ENCODE results near the gene TMEM40. TPM values are rescaled to one million over a fixed set of nuclear protein-coding genes. Genes with fewer than 3 reads are reported as not detected.

The TMEM40 gene, protein sequence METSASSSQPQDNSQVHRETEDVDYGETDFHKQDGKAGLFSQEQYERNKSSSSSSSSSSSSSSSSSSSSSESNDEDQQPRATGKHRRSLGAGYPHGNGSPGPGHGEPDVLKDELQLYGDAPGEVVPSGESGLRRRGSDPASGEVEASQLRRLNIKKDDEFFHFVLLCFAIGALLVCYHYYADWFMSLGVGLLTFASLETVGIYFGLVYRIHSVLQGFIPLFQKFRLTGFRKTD
- 1.5 TPM for total RNA-seq

DNA sequence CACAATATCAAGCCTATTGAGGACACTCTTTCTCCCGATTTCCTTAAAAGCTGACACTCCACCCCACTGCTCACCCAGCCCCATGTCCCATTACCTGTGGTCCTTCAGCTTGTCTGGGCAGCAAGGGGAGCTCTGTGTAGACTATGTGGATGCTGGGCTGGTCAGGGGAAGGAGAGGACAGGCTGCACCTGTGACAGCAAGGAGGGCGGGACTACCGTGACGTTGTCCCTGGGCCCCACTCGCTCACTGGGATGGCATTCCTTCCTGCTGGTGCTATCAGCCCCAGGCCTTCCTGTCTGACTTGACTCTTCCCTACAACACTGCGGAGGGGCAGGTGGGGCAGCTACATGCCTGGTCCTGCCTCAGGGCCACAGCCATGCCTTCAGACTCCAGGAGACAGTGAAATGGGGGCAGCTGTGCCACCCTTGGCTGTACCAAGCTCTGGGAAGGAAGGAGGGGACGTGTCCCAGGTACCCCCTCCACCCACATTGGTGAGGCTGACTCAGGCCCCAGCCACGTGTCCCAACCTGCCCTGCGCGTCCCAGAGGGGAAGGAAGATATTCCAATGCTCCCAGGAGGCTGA, at the start of gene TMEM40:
Gene TMEM40 (minus strand): TSS at position 163 of the 583 bp plus-strand sequence. CDS start 9,427 bp downstream, outside the sequence.

DNA sequence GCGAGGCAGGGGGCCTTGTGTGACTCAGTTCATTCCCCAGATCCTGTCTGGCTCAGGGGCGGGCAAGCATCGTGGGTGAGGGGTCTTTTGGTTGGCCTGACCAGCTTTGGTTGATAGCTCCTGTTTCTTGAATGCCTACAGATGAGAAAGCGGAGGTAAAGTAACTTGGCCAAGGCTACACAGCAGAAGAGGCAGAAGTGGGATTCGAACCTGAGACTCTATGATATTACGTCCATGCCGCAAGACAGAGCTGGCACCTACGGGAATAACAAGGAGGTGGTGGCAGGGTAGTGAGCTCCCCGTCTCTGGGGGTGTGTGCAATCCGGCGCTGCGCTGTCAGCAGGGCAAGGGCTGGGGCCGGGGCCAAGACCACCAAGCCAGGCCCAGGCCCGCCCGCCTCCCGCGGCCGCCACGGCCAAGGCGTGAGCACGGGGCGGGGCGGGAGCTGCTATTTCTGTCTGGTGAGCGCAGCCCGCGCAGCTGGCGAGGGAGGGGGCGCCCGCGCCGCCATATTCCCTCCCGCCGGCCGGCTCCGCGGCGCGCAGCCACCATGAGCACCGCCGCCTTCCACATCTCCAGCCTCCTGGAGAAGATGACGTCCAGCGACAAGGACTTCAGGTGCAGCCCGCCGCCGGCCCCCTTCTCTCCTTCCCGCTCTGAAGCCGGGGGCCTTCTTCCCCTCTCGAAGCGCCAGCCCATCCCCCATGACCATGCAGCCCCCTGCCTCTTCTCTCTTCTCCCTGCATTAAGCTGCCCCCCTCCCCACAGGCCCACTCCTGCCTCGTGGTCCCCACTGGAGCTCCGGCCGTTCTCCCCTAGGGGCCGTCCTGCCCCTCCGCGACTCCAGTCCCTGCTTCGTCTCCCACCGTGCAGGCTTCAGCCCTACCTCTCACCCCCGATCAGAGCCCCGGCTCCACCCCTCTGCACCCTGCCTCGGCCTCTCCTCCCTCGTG, 37.4 kb upstream of the TMEM40 start, which contains the start of gene CAND2:
Gene CAND2 (plus strand): TSS at position 510 of the 953 bp plus-strand sequence. CDS start 41 bp downstream, at position 551.

Other genes with a start within 250 kb of the TMEM40 start
- gene MKRN2OS, start 213.8 kb downstream of the TMEM40 start, total RNA-seq = 0.35 TPM
- gene MKRN2, start 202.2 kb downstream of the TMEM40 start, total RNA-seq = 35.8 TPM
- gene RAF1, start 95.1 kb downstream of the TMEM40 start, total RNA-seq = 124 TPM
- 19.4 TPM for gene CAND2, start 37.4 kb upstream of the TMEM40 start, total RNA-seq
- 1,882 TPM for gene RPL32, start 82.3 kb upstream of the TMEM40 start, total RNA-seq

Measured in metanephros (tissue), 1 donor.